ENCODE results near the gene TMEM167A.

GRCh38 chr5:83126501-83126900 is 49.3 kb upstream of the TMEM167A start:
- TF ChIP-seq SUZ12 (IDR thresholded peaks at IDR 0.05; ENCODE audit: low read length) (no peak), SRF (IDR thresholded peaks at IDR 0.05; ENCODE audit: low read depth, low read length) (no peak), TBP (IDR thresholded peaks at IDR 0.05; ENCODE audit: low read depth, low read length) (no peak)

Measured in H1 (cell line).